Activated naive CD4-positive, alpha-beta T cell treated with anti-CD3 and anti-CD28 coated beads, Interleukin-2, amount 10 ng/mL, durations not matched to agents 7 days and 5 days (primary cell): ENCODE results near the gene ADAM8.
"Not testable (repeated sequence)": the region's sequence is repeated elsewhere in the genome, so short reads cannot be mapped to it uniquely, and the experiment has no call there.

Experiments used
- CTCF ChIA-PET: fragments of 350-600 bp; sonication (Branson Sonifier 250); formaldehyde crosslinking; loops from one replicate; lab custom pipeline; 2021; ENCODE audit warnings: antibody characterized with exemption; lab: Charles Lee
- DNase-seq: peaks from one replicate; pipeline ENCODE4 v3.0.0-alpha.2; 2020
- H3K27ac Mint-ChIP-seq: one replicate; pipeline ENCODE4 v1.8.0; 2021; ENCODE audit warnings: mild to moderate bottlenecking, moderate library complexity, mixed read lengths
- H3K27me3 Mint-ChIP-seq: one replicate; pipeline ENCODE4 v1.8.0; 2021; ENCODE audit warnings: mild to moderate bottlenecking, mixed read lengths
- H3K36me3 Mint-ChIP-seq: one replicate; pipeline ENCODE4 v1.8.0; 2021; ENCODE audit warnings: mixed read lengths
- H3K4me1 Mint-ChIP-seq: one replicate; pipeline ENCODE4 v1.8.0; 2021; ENCODE audit warnings: mixed read lengths
- H3K4me3 Mint-ChIP-seq: one replicate; pipeline ENCODE4 v1.8.0; 2021; ENCODE audit warnings: mild to moderate bottlenecking, moderate library complexity, mixed read lengths
- H3K9me3 Mint-ChIP-seq: one replicate; pipeline ENCODE4 v1.8.0; 2021; ENCODE audit warnings: mixed read lengths

Gene ADAM8

DNA sequence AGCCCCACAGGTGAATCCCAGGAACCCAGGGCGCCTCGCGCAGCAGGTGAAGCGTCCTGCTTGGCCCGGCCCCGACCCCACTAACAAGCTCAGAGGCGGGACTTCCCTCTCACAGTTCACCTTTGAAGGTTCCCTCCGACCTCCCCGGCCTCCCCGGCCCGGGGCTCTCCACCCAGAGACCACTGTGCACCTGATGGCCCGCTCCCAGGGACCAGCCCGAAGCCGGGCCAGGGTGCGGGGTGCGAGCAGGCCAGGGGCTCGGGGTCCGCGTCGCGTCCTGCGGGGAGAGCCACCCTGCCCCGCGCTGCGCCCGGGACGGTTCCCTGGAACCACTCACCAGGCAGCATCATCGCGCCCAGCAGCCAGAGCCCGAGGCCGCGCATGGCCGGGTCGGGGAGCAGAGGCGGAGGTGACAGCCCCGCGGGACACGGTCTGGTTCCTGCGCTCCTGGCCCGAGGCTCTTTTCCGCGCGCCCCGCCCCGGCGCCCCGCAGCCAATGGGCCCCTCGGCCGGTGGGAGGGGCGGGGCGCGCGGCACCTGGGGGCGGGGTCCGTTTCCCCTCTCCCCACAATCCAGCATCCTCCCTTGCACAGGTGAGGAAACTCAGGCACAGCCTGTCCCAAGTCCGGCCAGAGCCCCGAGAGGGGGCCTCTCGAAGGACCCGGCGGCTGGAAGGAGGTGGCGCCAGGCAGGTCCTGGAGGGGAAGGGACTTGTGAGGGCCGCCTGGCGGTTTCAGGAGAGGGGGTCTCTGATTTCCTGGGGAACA, at the start of gene ADAM8:
TSS of gene ADAM8 (minus strand) at position 434 of the 767 bp plus-strand sequence. CDS start at position 383, 51 bp downstream.
- no peaks in the 10 kb centered on the region for H3K27me3 Mint-ChIP-seq
- H3K4me3 Mint-ChIP-seq = peak within 1 kb of the TSS; percentile 84
- H3K27ac Mint-ChIP-seq = peak within 1 kb of the TSS; percentile 95
- DNase-seq = peak; percentile 83
- peaks cover 43% of the 10 kb centered on the region for H3K4me1 Mint-ChIP-seq
- CTCF ChIA-PET = interaction anchor here (0.5 to 2.7 kb wide), 4 partner anchors 17 to 33 kb away, joined by 3 to 11 read pairs (median 3); no protein-coding TSS in a partner anchor
- no peaks in the 10 kb centered on the region for H3K9me3 Mint-ChIP-seq
- peaks cover 12% of the 10 kb centered on the region for H3K36me3 Mint-ChIP-seq

DNA sequence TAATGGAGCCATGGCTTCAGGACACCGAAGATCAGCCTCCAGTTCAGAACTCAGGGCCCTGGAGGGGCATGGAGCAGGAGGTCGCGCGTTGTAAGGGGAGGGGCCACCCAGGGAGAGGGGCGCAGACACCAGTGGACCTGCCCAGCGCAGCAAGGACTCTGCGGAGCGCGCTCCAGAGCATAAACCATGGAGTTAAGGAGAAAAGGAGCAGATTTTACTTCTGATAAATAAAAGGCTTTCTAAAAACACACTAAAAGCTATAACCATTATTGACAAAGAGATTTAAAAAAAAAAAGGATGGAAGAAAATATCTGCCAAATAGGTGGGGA, 49.5 kb upstream of the ADAM8 start:
- DNase-seq = no peak
- Mint-ChIP-seq H3K27ac (no peak overlapping the region), H3K27me3 (peaks cover 75% of the 10 kb centered on the region), H3K9me3 (no peaks in the 10 kb centered on the region), H3K4me3 (no peak overlapping the region), H3K4me1 (peaks cover 9% of the 10 kb centered on the region), H3K36me3 (no peaks in the 10 kb centered on the region)
- CTCF ChIA-PET = no interaction called here

DNA sequence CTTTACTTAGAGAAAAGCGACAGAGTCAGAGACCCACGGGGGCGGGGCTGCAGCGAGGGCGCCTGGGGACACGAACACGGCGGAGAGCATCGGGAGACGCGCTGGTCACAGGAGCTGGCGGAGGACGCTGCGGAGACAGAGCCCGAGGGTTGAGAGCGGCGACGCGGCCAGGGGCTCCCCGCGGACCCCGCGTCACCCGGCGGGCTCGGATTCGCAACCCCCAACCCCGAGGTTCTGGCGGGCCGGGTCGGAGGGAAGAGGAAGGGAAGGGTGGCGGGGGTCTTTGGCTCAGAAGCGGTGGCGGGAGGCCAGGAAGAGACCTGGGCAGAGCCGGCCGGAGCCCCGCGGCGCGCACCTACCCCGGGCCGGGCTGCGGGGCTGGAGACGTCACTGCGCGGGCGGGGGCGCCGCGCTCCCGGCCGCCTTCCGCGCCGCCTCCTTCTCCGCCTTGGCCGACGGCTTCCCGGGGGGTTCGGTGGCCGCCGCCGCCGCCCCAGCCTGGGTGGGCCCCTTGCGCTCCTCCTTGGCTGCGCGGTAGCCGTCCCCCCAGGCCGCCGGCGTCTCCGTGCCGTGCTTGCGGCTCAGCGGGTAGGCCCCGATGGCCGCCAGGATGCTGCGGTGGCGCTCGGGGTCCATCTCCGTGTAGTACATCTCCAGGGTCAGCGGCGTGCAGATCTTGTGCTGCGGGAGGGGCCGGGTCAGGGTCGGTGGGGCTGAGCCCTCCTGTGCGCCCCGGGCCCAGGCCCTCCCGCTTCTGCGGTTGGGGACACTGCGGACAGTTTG, 49.0 kb upstream of the ADAM8 start:
- no peak overlapping the region for H3K27ac Mint-ChIP-seq
- no peak for DNase-seq
- peaks cover 69% of the 10 kb centered on the region for H3K27me3 Mint-ChIP-seq
- H3K4me1 Mint-ChIP-seq = peaks cover 9% of the 10 kb centered on the region
- H3K9me3 Mint-ChIP-seq = no peaks in the 10 kb centered on the region
- CTCF ChIA-PET = no interaction called here
- H3K36me3 Mint-ChIP-seq = no peaks in the 10 kb centered on the region
- H3K4me3 Mint-ChIP-seq = peak overlapping the region; percentile 52

DNA sequence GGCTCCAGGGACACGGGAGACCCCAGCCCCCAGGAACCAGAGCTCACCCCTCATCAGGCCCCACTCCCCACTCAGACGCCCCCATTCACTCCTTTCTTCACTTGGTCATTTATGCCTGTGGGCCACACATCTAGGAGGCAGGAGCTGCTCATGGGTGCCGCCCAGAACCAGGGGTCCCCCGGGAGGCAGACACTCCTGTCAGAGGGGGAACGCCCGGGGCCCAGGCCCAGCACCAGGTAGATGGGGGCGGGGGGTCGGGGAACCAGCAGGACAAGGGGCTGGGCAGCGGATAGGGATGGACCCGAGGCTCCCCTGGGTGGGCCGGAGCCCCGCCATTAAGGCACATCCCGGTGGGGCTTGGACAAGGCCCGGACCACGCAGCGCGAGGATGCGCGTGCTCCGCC, 48.2 kb upstream of the ADAM8 start:
- Mint-ChIP-seq H3K27me3 (peaks cover 65% of the 10 kb centered on the region), H3K4me1 (peaks cover 7% of the 10 kb centered on the region), H3K27ac (no peak overlapping the region), H3K36me3 (no peaks in the 10 kb centered on the region), H3K9me3 (peaks cover 3% of the 10 kb centered on the region), H3K4me3 (no peak overlapping the region)
- CTCF ChIA-PET = interaction anchor here (0.9 to 1.6 kb wide), 2 partner anchors 10 to 17 kb away, joined by 4 to 5 read pairs; no protein-coding TSS in a partner anchor
- no peak for DNase-seq

DNA sequence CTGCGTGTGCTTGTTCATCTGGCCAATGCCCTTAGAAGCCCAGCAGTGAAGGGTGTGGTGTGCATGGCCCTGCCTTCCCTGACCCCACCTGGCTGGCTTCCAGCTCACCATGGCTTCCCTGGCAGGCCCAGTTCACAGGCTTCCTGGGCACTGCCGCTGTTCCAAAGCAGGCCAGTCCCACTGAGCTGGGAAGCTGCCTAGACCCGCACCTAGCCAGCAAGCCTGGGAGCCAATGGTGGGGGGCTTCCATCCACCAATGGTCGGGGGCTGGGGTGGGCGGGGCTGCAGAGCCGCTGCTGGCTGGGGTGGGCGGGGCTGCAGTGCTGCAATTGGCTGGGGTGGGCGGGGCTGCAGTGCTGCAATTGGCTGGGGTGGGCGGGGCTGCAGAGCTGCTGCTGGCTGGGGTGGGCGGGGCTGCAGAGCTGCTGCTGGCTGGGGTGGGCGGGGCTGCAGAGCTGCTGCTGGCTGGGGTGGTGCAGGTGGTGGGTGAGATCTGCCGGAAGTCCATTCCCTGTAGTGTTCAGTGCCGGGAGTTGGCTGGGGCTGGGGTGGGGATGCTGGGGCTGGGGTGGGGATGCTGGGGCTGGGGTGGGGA, 47.6 kb upstream of the ADAM8 start:
- Mint-ChIP-seq H3K4me1 (peaks cover 8% of the 10 kb centered on the region), H3K27ac (no peak overlapping the region), H3K36me3 (no peaks in the 10 kb centered on the region), H3K27me3 (peaks cover 63% of the 10 kb centered on the region), H3K9me3 (peaks cover 3% of the 10 kb centered on the region), H3K4me3 (no peak overlapping the region)
- peak; percentile 77 for DNase-seq
- CTCF ChIA-PET = interaction anchor here (0.9 to 1.6 kb wide), 3 partner anchors 9 to 181 kb away, joined by 4 to 5 read pairs (median 4); no protein-coding TSS in a partner anchor

DNA sequence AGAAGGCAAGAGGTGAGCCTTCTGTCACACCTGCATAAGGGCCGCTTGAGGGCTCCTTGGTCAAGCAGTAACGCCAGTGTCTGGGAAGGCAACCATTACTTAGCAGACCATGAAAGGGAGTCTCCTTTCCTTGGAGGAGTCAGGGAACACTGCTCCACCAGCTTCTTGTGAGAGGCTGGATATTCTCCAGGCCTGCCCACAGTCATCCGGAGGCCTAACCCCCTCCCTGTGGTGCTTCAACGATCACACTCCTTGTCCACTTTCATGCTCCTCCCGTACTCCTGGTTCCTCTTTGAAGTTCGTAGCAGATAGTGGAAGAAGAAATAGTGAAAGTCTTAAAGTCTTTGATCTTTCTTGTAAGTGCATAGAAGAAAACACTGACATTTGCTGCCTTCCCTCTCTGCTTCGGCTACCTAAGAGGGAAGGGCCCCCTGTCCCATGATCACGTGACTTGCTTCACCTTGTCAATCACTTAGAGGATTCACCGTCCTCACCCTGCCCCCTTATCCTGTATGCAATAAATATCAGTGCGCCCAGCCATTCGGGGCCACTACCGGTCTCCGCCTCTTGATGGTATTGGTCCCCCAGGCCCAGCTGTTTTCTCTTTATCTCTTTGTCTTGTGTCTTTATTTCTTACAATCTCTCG, 45.5 kb upstream of the ADAM8 start:
- DNase-seq, H3K4me3 Mint-ChIP-seq, H3K36me3 Mint-ChIP-seq, H3K9me3 Mint-ChIP-seq, CTCF ChIA-PET, H3K27ac Mint-ChIP-seq: not testable (repeated sequence)
- Mint-ChIP-seq H3K27me3 (peaks cover 51% of the 10 kb centered on the region), H3K4me1 (peaks cover 14% of the 10 kb centered on the region)

DNA sequence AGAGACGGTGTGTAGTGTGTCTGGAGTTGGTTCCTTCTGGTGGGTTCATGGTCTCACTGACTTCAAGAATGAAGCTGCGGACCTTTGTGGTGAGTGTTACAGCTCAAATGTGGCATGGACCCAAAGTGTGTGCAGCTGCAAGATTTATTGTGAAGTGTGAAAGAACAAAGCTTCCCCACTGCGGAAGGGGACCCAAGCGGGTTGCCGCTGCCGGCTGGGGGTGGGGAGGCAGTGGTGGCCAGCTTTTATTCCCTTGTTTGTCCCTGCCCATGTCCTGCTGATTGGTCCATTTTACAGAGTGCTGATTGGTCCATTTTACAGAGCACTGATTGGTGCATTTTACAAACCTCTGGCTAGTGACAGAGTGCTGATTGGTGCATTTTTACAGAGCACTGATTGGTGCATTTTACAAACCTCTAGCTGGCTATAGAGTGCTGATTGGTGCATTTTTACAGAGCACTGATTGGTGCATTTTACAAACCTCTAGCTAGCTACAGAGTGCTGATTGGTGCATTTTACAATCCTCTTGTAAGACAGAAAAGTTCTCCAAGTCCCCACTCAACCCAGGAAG, 44.3 kb upstream of the ADAM8 start:
- H3K9me3 Mint-ChIP-seq, DNase-seq, H3K4me3 Mint-ChIP-seq, H3K27ac Mint-ChIP-seq, H3K36me3 Mint-ChIP-seq: not testable (repeated sequence)
- H3K4me1 Mint-ChIP-seq = peaks cover 12% of the 10 kb centered on the region
- CTCF ChIA-PET = interaction anchor here (1.2 kb wide), 2 partner anchors 9 to 13 kb away, joined by 5 to 10 read pairs; no protein-coding TSS in a partner anchor
- peaks cover 39% of the 10 kb centered on the region for H3K27me3 Mint-ChIP-seq

DNA sequence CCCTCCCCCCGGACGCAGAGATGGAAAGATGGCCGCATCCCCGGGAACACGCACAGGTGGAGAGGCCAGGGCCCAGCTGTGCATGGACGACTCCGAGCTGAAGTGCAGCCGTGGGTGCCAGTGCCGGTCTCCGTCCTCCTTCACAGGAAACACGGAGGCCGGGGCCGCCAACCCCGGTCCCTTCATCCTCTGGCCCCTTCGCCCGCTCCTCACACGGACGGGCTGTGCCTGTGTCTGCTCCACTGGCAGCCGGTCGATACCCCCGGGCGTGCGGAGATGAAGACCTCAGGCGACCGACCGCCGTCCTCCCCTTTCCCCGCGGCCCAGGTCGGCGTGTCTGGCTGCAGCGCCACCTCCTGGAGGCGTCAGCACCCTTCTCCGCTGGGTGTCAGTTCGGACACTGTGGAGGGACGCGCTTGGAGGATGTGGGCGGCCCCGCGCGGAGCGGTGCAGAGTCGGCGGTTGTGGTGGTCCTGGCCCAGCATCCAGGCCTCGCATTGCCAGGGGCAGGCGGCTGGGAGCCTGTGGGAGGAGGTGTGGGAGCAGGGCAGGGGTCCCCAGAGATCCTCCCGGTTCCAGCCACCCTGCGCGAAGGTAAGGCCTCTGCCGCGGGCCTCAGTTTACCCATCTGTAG, 41.9 kb upstream of the ADAM8 start:
- H3K27ac Mint-ChIP-seq = no peak overlapping the region
- H3K27me3 Mint-ChIP-seq = peaks cover 20% of the 10 kb centered on the region
- H3K4me3 Mint-ChIP-seq = peak overlapping the region; percentile 35
- H3K4me1 Mint-ChIP-seq = peaks cover 8% of the 10 kb centered on the region
- H3K36me3 Mint-ChIP-seq = no peaks in the 10 kb centered on the region
- H3K9me3 Mint-ChIP-seq = peaks cover 3% of the 10 kb centered on the region
- CTCF ChIA-PET = interaction anchor here (0.6 to 1.6 kb wide), 4 partner anchors 11 to 176 kb away, joined by 3 to 7 read pairs (median 4); no protein-coding TSS in a partner anchor
- DNase-seq = peak; percentile 78

DNA sequence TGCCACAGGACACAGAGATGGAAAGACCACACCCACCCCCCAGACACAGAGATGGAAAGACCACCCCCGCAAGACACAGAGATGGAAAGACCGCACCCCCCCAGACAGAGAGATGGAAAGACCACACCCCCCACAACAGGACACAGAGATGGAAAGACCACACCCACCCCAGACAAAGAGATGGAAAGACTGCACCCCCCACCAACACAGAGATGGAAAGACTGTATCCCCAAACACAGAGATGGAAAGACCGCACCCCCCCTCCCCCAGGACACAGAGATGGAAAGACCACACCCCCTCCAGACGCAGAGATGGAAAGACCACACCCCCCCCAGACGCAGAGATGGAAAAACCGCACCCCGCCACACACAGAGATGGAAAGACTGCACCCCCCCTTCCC, 40.1 kb upstream of the ADAM8 start:
- Mint-ChIP-seq H3K27me3 (peaks cover 13% of the 10 kb centered on the region), H3K27ac (no peak overlapping the region), H3K36me3 (peaks cover 11% of the 10 kb centered on the region), H3K4me3 (no peak overlapping the region), H3K4me1 (peaks cover 8% of the 10 kb centered on the region), H3K9me3 (peaks cover 3% of the 10 kb centered on the region)
- CTCF ChIA-PET = interaction anchor here (1.8 kb wide), 1 partner anchor 13 kb away, joined by 9 read pairs; no protein-coding TSS in a partner anchor
- no peak for DNase-seq

DNA sequence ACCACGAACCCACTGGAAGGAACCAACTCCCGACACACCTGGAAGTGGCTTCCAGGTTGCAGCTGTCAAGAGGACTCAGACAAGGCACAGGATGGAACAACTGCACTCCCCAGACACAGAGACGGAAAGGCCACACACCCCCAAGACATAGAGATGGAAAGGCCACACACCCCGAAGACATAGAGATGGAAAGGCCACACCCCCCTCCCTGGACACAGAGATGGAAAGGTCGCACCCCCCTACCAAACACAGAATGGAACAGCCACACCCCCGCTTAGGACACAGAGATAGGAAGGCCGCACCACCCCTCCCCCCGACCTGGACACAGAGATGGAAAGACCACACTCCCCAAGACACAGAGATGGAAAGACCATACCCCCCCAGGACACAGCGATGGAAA, 39.6 kb upstream of the ADAM8 start:
- Mint-ChIP-seq H3K9me3 (peaks cover 3% of the 10 kb centered on the region), H3K36me3 (peaks cover 13% of the 10 kb centered on the region), H3K27me3 (peaks cover 13% of the 10 kb centered on the region), H3K27ac (no peak overlapping the region), H3K4me3 (no peak overlapping the region), H3K4me1 (peaks cover 8% of the 10 kb centered on the region)
- CTCF ChIA-PET = interaction anchor here (0.6 to 1.8 kb wide), 3 partner anchors 11 to 13 kb away, joined by 3 to 9 read pairs (median 3); no protein-coding TSS in a partner anchor
- no peak for DNase-seq

DNA sequence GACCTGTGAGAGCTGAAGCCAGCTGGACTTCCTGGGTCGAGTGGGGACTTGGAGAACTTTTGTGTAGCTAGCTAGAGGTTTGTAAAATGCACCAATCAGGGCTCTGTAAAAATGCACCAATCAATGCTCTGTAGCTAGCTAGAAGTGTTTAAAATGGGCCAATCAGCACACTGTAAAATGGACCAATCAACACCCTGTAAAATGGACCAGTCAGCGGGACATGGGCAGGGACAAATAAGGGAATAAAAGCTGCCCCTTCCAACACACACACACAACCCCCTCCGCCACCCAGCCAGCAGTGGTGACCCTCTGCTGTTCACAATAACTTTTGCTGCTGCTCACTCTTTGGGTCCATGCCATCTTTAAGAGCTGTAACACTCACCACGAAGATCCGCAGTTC, 39.2 kb upstream of the ADAM8 start:
- Mint-ChIP-seq H3K4me1 (peaks cover 8% of the 10 kb centered on the region), H3K27me3 (peaks cover 13% of the 10 kb centered on the region), H3K36me3 (peaks cover 13% of the 10 kb centered on the region), H3K9me3 (peaks cover 3% of the 10 kb centered on the region), H3K4me3 (no peak overlapping the region), H3K27ac (no peak overlapping the region)
- CTCF ChIA-PET = interaction anchor here (0.6 to 1.8 kb wide), 4 partner anchors 11 to 57 kb away, joined by 3 to 9 read pairs (median 4); no protein-coding TSS in a partner anchor
- no peak for DNase-seq

DNA sequence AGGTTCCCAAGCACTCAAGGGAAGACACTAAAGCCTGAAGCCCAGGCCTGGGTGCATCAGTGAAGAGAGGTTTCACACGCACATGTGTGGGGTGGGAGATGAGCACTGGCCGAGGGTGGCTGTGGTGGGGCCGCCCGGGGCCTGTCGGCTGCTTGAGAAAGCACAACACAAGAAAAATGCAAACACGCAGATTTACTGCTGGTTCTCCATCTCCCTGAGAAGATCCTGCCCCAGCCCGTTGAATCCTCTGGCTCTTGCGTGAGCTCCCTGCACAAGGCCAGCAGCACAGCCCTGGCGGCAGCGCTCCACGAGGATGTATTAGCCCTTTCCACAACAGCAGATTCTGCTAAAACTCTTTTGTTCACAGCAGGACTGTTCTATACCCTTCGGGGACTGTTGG, 38.2 kb upstream of the ADAM8 start:
- Mint-ChIP-seq H3K27me3 (peaks cover 13% of the 10 kb centered on the region), H3K4me1 (peaks cover 11% of the 10 kb centered on the region), H3K27ac (no peak overlapping the region), H3K4me3 (no peak overlapping the region), H3K36me3 (peaks cover 17% of the 10 kb centered on the region), H3K9me3 (no peaks in the 10 kb centered on the region)
- CTCF ChIA-PET = interaction anchor here (0.7 to 1.8 kb wide), 5 partner anchors 9 to 171 kb away, joined by 3 to 9 read pairs (median 4); no protein-coding TSS in a partner anchor
- no peak for DNase-seq

DNA sequence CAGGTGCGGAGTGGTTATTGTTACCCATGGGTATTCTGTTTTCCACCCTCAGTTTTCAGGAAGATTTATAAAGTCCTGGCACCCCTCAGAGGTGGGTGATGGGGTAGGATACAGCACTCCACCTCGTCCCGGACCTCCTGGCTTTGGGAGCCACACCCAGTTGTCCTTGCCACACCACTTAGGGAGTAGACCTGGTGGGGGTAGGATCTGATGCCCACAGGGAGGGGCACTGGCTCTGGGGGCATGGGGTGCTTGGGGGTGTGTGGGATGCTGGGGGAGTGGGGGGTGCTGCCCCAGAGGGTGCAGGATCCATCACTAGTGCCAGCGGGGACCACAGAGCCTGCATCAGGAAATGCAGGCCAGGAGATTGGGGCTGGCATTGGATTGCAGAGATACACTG, 36.5 kb upstream of the ADAM8 start:
- no peak for DNase-seq
- Mint-ChIP-seq H3K9me3 (no peaks in the 10 kb centered on the region), H3K4me3 (no peak overlapping the region), H3K27me3 (no peaks in the 10 kb centered on the region), H3K27ac (no peak overlapping the region), H3K36me3 (peaks cover 19% of the 10 kb centered on the region), H3K4me1 (peaks cover 7% of the 10 kb centered on the region)
- CTCF ChIA-PET = no interaction called here
